ENCODE data around the gene BCL7A. TPM values are rescaled to one million over a fixed set of nuclear protein-coding genes. Genes with fewer than 3 reads are reported as not detected.

Gene BCL7A
- polyA plus RNA-seq, 1 donor from 2014 or later: 51.3 TPM

GRCh38 chr12:122049827-122050226 is 28.1 kb downstream of the BCL7A start:
- Histone ChIP-seq H4K20me1 (ENCODE audit: insufficient read depth) (no peaks in the 10 kb centered on the region), H3K4me3 (ENCODE audit: low read length) (no peak overlapping the region), H3K27ac (ENCODE audit: low read length) (no peak overlapping the region), H3K36me3 (ENCODE audit: insufficient read depth, low read length) (no peaks in the 10 kb centered on the region), H3K79me2 (replicated peaks; ENCODE audit: insufficient read depth, low read length) (no peaks in the 10 kb centered on the region), H2AFZ (ENCODE audit: low read depth, low read length) (no peak overlapping the region), H3K9me3 (ENCODE audit: low read length) (no peaks in the 10 kb centered on the region), H3K4me2 (ENCODE audit: low read length) (no peak overlapping the region), H3F3A (ENCODE audit: insufficient read depth, low read length, poor library complexity, severe bottlenecking) (no peaks in the 10 kb centered on the region), H3K9ac (ENCODE audit: low read length) (no peak overlapping the region), H3K27me3 (ENCODE audit: insufficient read depth, low read depth, low read length) (no peaks in the 10 kb centered on the region), H3K9me2 (ENCODE audit: insufficient read depth, low read length) (no peaks in the 10 kb centered on the region)
- TF ChIP-seq EP300 (conservative IDR thresholded peaks at IDR 0.05; ENCODE audit: poor library complexity, severe bottlenecking) (no peak), CTCF (IDR thresholded peaks at IDR 0.05; ENCODE audit: poor library complexity, severe bottlenecking) (no peak), MXI1 (conservative IDR thresholded peaks at IDR 0.05; ENCODE audit: poor library complexity, severe bottlenecking) (no peak)

GRCh38 chr12:122050706-122051105 is 29.0 kb downstream of the BCL7A start:
- H3K9ac ChIP-seq (ENCODE audit: low read length): no peak overlapping the region
- H3K79me2 ChIP-seq (replicated peaks; ENCODE audit: insufficient read depth, low read length): no peaks in the 10 kb centered on the region
- H3K36me3 ChIP-seq (ENCODE audit: insufficient read depth, low read length): no peaks in the 10 kb centered on the region
- H3K4me3 ChIP-seq (ENCODE audit: low read length): no peak overlapping the region
- no peaks in the 10 kb centered on the region for H3K9me3 ChIP-seq (ENCODE audit: low read length)
- no peak overlapping the region for H3K27ac ChIP-seq (ENCODE audit: low read length)
- no peak overlapping the region for H3K4me2 ChIP-seq (ENCODE audit: low read length)
- H3F3A ChIP-seq (ENCODE audit: insufficient read depth, low read length, poor library complexity, severe bottlenecking): no peaks in the 10 kb centered on the region
- TF ChIP-seq TAF1 (IDR thresholded peaks at IDR 0.05; ENCODE audit: low read depth): no peak
- TF ChIP-seq EZH2 (IDR thresholded peaks at IDR 0.05; ENCODE audit: borderline replicate concordance, insufficient read depth, low read length, poor library complexity, severe bottlenecking): no peak
- no peak for TF ChIP-seq EP300 (conservative IDR thresholded peaks at IDR 0.05; ENCODE audit: poor library complexity, severe bottlenecking)
- TF ChIP-seq SMC3 (conservative IDR thresholded peaks at IDR 0.05; ENCODE audit: poor library complexity): no peak
- TF ChIP-seq CTCF (IDR thresholded peaks at IDR 0.05; ENCODE audit: poor library complexity, severe bottlenecking): no peak
- TF ChIP-seq POLR2AphosphoS5 (IDR thresholded peaks at IDR 0.05): no peak
- no peak for TF ChIP-seq RAD21 (conservative IDR thresholded peaks at IDR 0.05)
- TF ChIP-seq REST (IDR thresholded peaks at IDR 0.05; ENCODE audit: borderline replicate concordance): no peak
- TF ChIP-seq MXI1 (conservative IDR thresholded peaks at IDR 0.05; ENCODE audit: poor library complexity, severe bottlenecking): no peak
- no peaks in the 10 kb centered on the region for H3K9me2 ChIP-seq (ENCODE audit: insufficient read depth, low read length)
- H2AFZ ChIP-seq (ENCODE audit: low read depth, low read length): no peak overlapping the region
- no peaks in the 10 kb centered on the region for H4K20me1 ChIP-seq (ENCODE audit: insufficient read depth)
- no peaks in the 10 kb centered on the region for H3K27me3 ChIP-seq (ENCODE audit: insufficient read depth, low read depth, low read length)
